Endothelial cell of umbilical vein (primary cell): ENCODE results near the gene OPCML. TPM values are rescaled to one million over a fixed set of nuclear protein-coding genes. Genes with fewer than 3 reads are reported as not detected.

Experiments
- BruUV-seq: library from RNA; stranded (reverse); fragments of 400-500 nt; replicated peaks from 2 replicates; lab custom pipeline; 2021; lab: Mats Ljungman, UMichigan
- CTCF ChIA-PET: fragments of 300-600, 350-600 bp; sonication (Branson Sonifier 250); formaldehyde crosslinking; loops from one replicate; lab custom pipeline; 2021; ENCODE audit warnings: antibody characterized with exemption, inconsistent platforms; lab: Charles Lee
- POLR2A ChIA-PET: fragments of 300-600, 350-600 bp; sonication (Branson Sonifier 250); formaldehyde crosslinking; loops from one replicate; lab custom pipeline; 2021; ENCODE audit warnings: antibody characterized with exemption, inconsistent platforms; lab: Charles Lee
- DNase-seq: peaks from one replicate; pipeline ENCODE4 v3.0.0-alpha.2; 2011; ENCODE audit warnings: low read depth, low spot score
- FAIRE-seq: peaks from 2 replicates; lab custom pipeline; 2011; peaks lifted over from hg19 to GRCh38; lab: Jason Lieb, UNC
- H2AFZ ChIP-seq: 2 replicates; pipeline ENCODE4 v1.6.0; 2012; ENCODE audit warnings: low read depth, low read length, control low read depth, inconsistent platforms
- H3K27ac ChIP-seq: 2 replicates; pipeline ENCODE4 v1.5.1; 2011; ENCODE audit warnings: low read depth, mild to moderate bottlenecking, control low read depth, low read length, moderate library complexity; ENCODE audit not compliant: insufficient read depth
- H3K27me3 ChIP-seq, 2 experiments: 2 replicates each; pipeline versions ENCODE4 v1.6.0 to v1.6.1; 2011; ENCODE audit warnings: low read length in 2 of 2, mixed read lengths in 1 of 2; ENCODE audit not compliant: control insufficient read depth in 2 of 2, insufficient read depth in 2 of 2
- H3K36me3 ChIP-seq, 2 experiments: 2 replicates in 1 of 2; 3 replicates in 1 of 2; pipeline ENCODE4 v1.5.1; 2011; ENCODE audit warnings: low read length in 2 of 2, mild to moderate bottlenecking in 1 of 2, moderate library complexity in 1 of 2; ENCODE audit not compliant: control insufficient read depth in 2 of 2, insufficient read depth in 2 of 2; ENCODE audit errors: extremely low read depth in 1 of 2
- H3K4me1 ChIP-seq: 3 replicates; pipeline ENCODE4 v1.5.1; 2011; ENCODE audit warnings: mild to moderate bottlenecking, low read length; ENCODE audit not compliant: control insufficient read depth, insufficient read depth; ENCODE audit errors: extremely low read depth
- H3K4me2 ChIP-seq: 2 replicates; pipeline ENCODE4 v1.6.1; 2011; ENCODE audit warnings: low read length, control low read depth, mixed read lengths; ENCODE audit not compliant: insufficient read depth
- H3K4me3 ChIP-seq, 3 experiments: fragments of 200-600 bp in 1 of 3; sonication (generic), shearing (Covaris generic) in 1 of 3; replicated peaks in 1 of 3; 2 replicates each; pipeline ENCODE4 v1.5.1; 2011 to 2016; ENCODE audit warnings: control low read depth in 3 of 3, low read length in 3 of 3, mild to moderate bottlenecking in 2 of 3, inconsistent platforms in 1 of 3, low read depth in 1 of 3, moderate library complexity in 1 of 3; ENCODE audit not compliant: insufficient read depth in 1 of 3
- H3K79me2 ChIP-seq: 2 replicates; pipeline ENCODE4 v1.6.0; 2012; ENCODE audit warnings: low read length, inconsistent platforms; ENCODE audit not compliant: control insufficient read depth, insufficient read depth
- H3K9ac ChIP-seq: replicated peaks from 2 replicates; pipeline ENCODE3; 2011; ENCODE audit warnings: low read length, control low read depth; ENCODE audit not compliant: insufficient read depth; ENCODE audit errors: extremely low read depth
- H3K9me1 ChIP-seq: replicated peaks from 3 replicates; pipeline ENCODE4 v1.6.0; 2011; ENCODE audit warnings: mild to moderate bottlenecking, low read length; ENCODE audit not compliant: control insufficient read depth, insufficient read depth; ENCODE audit errors: extremely low read depth
- H3K9me3 ChIP-seq: replicated peaks from 2 replicates; pipeline ENCODE4 v1.5.1; 2012; ENCODE audit warnings: low read length, inconsistent platforms; ENCODE audit not compliant: control insufficient read depth, insufficient read depth
- H4K20me1 ChIP-seq: replicated peaks from 2 replicates; pipeline ENCODE3; 2011; ENCODE audit warnings: mild to moderate bottlenecking, low read length; ENCODE audit not compliant: control insufficient read depth, insufficient read depth; ENCODE audit errors: extremely low read depth
- CTCF ChIP-seq, 2 donors: IDR thresholded peaks; 1 replicate in 1 of 2; 2 replicates in 1 of 2; pipeline ENCODE4 v1.5.1; 2011; ENCODE audit warnings: low read length in 2 of 2, mild to moderate bottlenecking in 2 of 2, moderate library complexity in 2 of 2, control low read depth in 1 of 2, inconsistent platforms in 1 of 2, low read depth in 1 of 2; ENCODE audit not compliant: insufficient read depth in 1 of 2; ENCODE audit errors: extremely low read depth in 1 of 2
- EZH2 ChIP-seq: IDR thresholded peaks from 2 replicates; pipeline ENCODE4 v1.6.1; 2012; ENCODE audit warnings: borderline replicate concordance, low read depth, mild to moderate bottlenecking, moderate library complexity, low read length, inconsistent platforms; ENCODE audit not compliant: severe bottlenecking
- FOS ChIP-seq: IDR thresholded peaks from 2 replicates; pipeline ENCODE4 v1.6.1; 2011; ENCODE audit warnings: mild to moderate bottlenecking, low read length, moderate library complexity, borderline replicate concordance; ENCODE audit not compliant: insufficient read depth
- GATA2 ChIP-seq: IDR thresholded peaks from 2 replicates; pipeline ENCODE4 v1.7.0; 2011; ENCODE audit warnings: low read depth, mild to moderate bottlenecking, moderate library complexity, mixed read lengths, low read length; ENCODE audit not compliant: insufficient read length, insufficient read depth
- JUN ChIP-seq: IDR thresholded peaks from 2 replicates; pipeline ENCODE4 v1.6.1; 2011; ENCODE audit warnings: borderline replicate concordance, low read depth; ENCODE audit not compliant: insufficient read length, insufficient read depth
- MAX ChIP-seq: IDR thresholded peaks from 2 replicates; pipeline ENCODE4 v1.6.1; 2011; ENCODE audit not compliant: insufficient read depth, insufficient read length
- MYC ChIP-seq: IDR thresholded peaks from one replicate; pipeline ENCODE4 v1.6.1; 2011; ENCODE audit warnings: mild to moderate bottlenecking, low read depth, low read length
- POLR2A ChIP-seq: IDR thresholded peaks from 2 replicates; pipeline ENCODE4 v1.6.1; 2012; ENCODE audit warnings: low read depth, mild to moderate bottlenecking, control low read depth, low read length
- POLR2AphosphoS5 ChIP-seq: IDR thresholded peaks from 2 replicates; pipeline ENCODE4 v1.6.1; 2012; ENCODE audit warnings: low read depth, mild to moderate bottlenecking, control low read depth, low read length, moderate library complexity; ENCODE audit not compliant: insufficient read depth
- dilution Hi-C: fragments of 300-500 bp; cut with MboI; formaldehyde crosslinking; loops from one replicate; pipeline ENCODE4 v1.15.0; 2019; ENCODE audit warnings: low sequenced_read_pairs; ENCODE audit not compliant: extremely low pct_ligation_motif_present
- intact Hi-C: fragments of 100-400 bp; cut with micrococcal nuclease; formaldehyde crosslinking; loops from one replicate; pipeline ENCODE4 v1.10.0; 2022
- polyA plus RNA-seq, 4 experiments: library from polyadenylated mRNA; depleted of rRNA in 3 of 4; stranded (reverse) in 3 of 4; unstranded in 1 of 4; fragments of >200 nt; gene quantifications; 2 replicates each; pipeline versions ENCODE4 v1.2.1 to v1.2.3, GENCODE V29; 2011 to 2012; ENCODE audit warnings: missing spikeins in 1 of 4
- total RNA-seq: library from RNA; stranded (reverse); gene quantifications from 2 replicates; pipeline ENCODE4 v1.2.3, GENCODE V29; 2021

The OPCML gene
- total and polyA plus RNA-seq, 2 donors (not counting 3 experiments of a cell fraction or from before 2014, with no cell fraction given), result not detected

DNA sequence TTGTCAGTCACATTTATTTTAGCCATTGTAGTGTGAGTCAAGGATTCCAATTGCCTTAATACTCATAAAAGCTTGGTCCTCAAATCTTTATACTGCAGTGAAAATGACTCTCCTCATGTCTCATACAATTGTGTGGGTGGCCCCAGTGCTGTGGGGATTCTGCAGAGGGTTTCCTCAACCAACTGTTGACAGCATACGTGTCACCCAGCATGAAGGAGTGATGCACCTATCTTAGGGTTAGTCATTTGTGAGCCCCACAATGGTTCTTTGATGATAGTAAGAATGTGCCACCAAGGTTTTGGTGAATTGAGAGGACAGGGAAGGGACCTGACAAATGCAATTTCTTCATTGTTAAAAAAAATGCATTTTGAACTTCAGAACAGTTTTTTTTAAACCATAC lies 1046.2 kb downstream of the OPCML start:
- H4K20me1 ChIP-seq, result no peaks in the 10 kb centered on the region
- ChIA-PET CTCF (no interaction called here), POLR2A (no interaction called here)
- H3K27me3 ChIP-seq, result no peaks in the 10 kb centered on the region
- no peak overlapping the region for H3K9ac ChIP-seq
- H3K4me3 ChIP-seq, result no peak overlapping the region
- H3K4me2 ChIP-seq, result no peak overlapping the region
- DNase-seq, result no peak
- H3K36me3 ChIP-seq, result no peaks in the 10 kb centered on the region
- TF ChIP-seq MYC (no peak), MAX (no peak), CTCF (IDR thresholded peaks at IDR 0.05; ENCODE audit: extremely low read depth in 1 of 2, insufficient read depth in 1 of 2, low read depth in 1 of 2, low read length in 2 of 2) (no peak), FOS (no peak), POLR2A (no peak), EZH2 (no peak), GATA2 (no peak), POLR2AphosphoS5 (no peak), JUN (no peak)
- H3K79me2 ChIP-seq, result no peaks in the 10 kb centered on the region
- no peak overlapping the region for H2AFZ ChIP-seq
- no peaks in the 10 kb centered on the region for H3K9me1 ChIP-seq
- no peak for FAIRE-seq
- intact Hi-C loops, result no loop called here
- no peaks in the 10 kb centered on the region for H3K9me3 ChIP-seq
- BruUV-seq, result no TSS peak
- H3K27ac ChIP-seq, result no peak overlapping the region
- dilution Hi-C loops, result no loop called here
- no peaks in the 10 kb centered on the region for H3K4me1 ChIP-seq
